HG03108 (cell line): Measurements from ENCODE around the gene ANKRD53.
A peak's percentile ranks its signal among the peaks of the same experiment; 100 is the strongest.
"Not testable (repeated sequence)": the region's sequence is repeated elsewhere in the genome, so short reads cannot be mapped to it uniquely, and the experiment has no call there.

ENCODE experiments used
- ATAC-seq: cut with Tn5 transposase; IDR thresholded peaks from one replicate; pipeline ENCODE4 v1.9.1; 2021; ENCODE audit warnings: moderate library complexity; ENCODE audit not compliant: unreplicated experiment

The ANKRD53 gene

GRCh38 chr2:70988151-70988550 lies 9.7 kb downstream of the ANKRD53 start:
- no peak for ATAC-seq

GRCh38 chr2:70988726-70989648 lies 10.6 kb downstream of the ANKRD53 start:
- no peak for ATAC-seq

GRCh38 chr2:70990216-70990615 lies 11.8 kb downstream of the ANKRD53 start:
- ATAC-seq, result no peak

- ATAC-seq, result no peak
Measured at GRCh38 chr2:70991142-70991541, 12.7 kb downstream of the ANKRD53 start.

GRCh38 chr2:70991742-70992141 lies 13.3 kb downstream of the ANKRD53 start:
- no peak for ATAC-seq

GRCh38 chr2:70992945-70993853 lies 14.8 kb downstream of the ANKRD53 start:
- no peak for ATAC-seq

- ATAC-seq, result no peak
Measured at GRCh38 chr2:70994009-70994698, 15.7 kb downstream of the ANKRD53 start.

GRCh38 chr2:70994699-70995425 lies 16.4 kb downstream of the ANKRD53 start, which contains the start of gene TEX261:
Gene TEX261, minus strand, starts transcription at chr2:70994873. Its CDS starts 116 bp downstream, at chr2:70994757.
- peak; percentile 95 for ATAC-seq

GRCh38 chr2:70995426-70995729 lies 16.9 kb downstream of the ANKRD53 start:
- ATAC-seq, result peak; percentile 44

GRCh38 chr2:70998885-70999284 lies 20.5 kb downstream of the ANKRD53 start:
- ATAC-seq, result not testable (repeated sequence)

- no peak for ATAC-seq
Measured at GRCh38 chr2:70999362-70999761, 20.9 kb downstream of the ANKRD53 start.

- ATAC-seq, result not testable (repeated sequence)
Measured at GRCh38 chr2:70999931-71000330, 21.5 kb downstream of the ANKRD53 start.

GRCh38 chr2:71000780-71001591 lies 22.6 kb downstream of the ANKRD53 start:
- peak; percentile 87 for ATAC-seq

- ATAC-seq, result no peak
Measured at GRCh38 chr2:71001592-71001927, 23.1 kb downstream of the ANKRD53 start.

- no peak for ATAC-seq
Measured at GRCh38 chr2:71001981-71002570, 23.6 kb downstream of the ANKRD53 start.

GRCh38 chr2:71003396-71003795 lies 25.0 kb downstream of the ANKRD53 start:
- no peak for ATAC-seq

- ATAC-seq, result no peak
Measured at GRCh38 chr2:71003966-71004755, 25.7 kb downstream of the ANKRD53 start.

GRCh38 chr2:71004857-71005256 lies 26.4 kb downstream of the ANKRD53 start:
- no peak for ATAC-seq
